NCI-H2196 (cell line): ENCODE results near the gene OR6T1.

Source experiments
- DNase-seq: peaks from one replicate; lab custom pipeline; 2025; ENCODE audit not compliant: unreplicated experiment; lab: John Stamatoyannopoulos, UW

OR6T1 gene

GRCh38 chr11:123943738-123944137, at the start of gene OR6T1:
Gene OR6T1, minus strand, starts transcription at chr11:123943838. Its CDS starts 0 bp downstream, at chr11:123943838.
- no peak for DNase-seq

GRCh38 chr11:123979311-123979710, 35.7 kb upstream of the OR6T1 start:
- DNase-seq = no peak

- no peak for DNase-seq
Observed at GRCh38 chr11:123977731-123978347, 34.2 kb upstream of the OR6T1 start, which contains the start of gene OR10S1. Gene OR10S1, minus strand, starts transcription at chr11:123977781. Its CDS starts 117 bp downstream, at chr11:123977664.

- DNase-seq = no peak
Observed at GRCh38 chr11:123976770-123977560, 33.3 kb upstream of the OR6T1 start.

- DNase-seq = no peak
Observed at GRCh38 chr11:123973816-123974215, 30.2 kb upstream of the OR6T1 start.

GRCh38 chr11:123956752-123957151, 13.1 kb upstream of the OR6T1 start:
- no peak for DNase-seq

- DNase-seq = no peak
Observed at GRCh38 chr11:123945132-123945531, 1.5 kb upstream of the OR6T1 start.

- DNase-seq = no peak
Observed at GRCh38 chr11:123942413-123942812, 1.2 kb downstream of the OR6T1 start.

- no peak for DNase-seq
Observed at GRCh38 chr11:123939317-123939716, 4.3 kb downstream of the OR6T1 start, which contains the start of gene OR4D5. Gene OR4D5, plus strand, starts transcription at chr11:123939617. Its CDS starts 0 bp downstream, at chr11:123939617.

GRCh38 chr11:123924027-123924426, 19.6 kb downstream of the OR6T1 start:
- DNase-seq = no peak

GRCh38 chr11:123920943-123921342, 22.7 kb downstream of the OR6T1 start:
- DNase-seq = no peak

- DNase-seq = no peak
Observed at GRCh38 chr11:123905826-123906225, 37.8 kb downstream of the OR6T1 start.

GRCh38 chr11:123904932-123905331, 38.7 kb downstream of the OR6T1 start:
- DNase-seq = no peak

- DNase-seq = no peak
Observed at GRCh38 chr11:123903932-123904331, 39.7 kb downstream of the OR6T1 start.

GRCh38 chr11:123901867-123902266, 41.8 kb downstream of the OR6T1 start, which contains the start of gene OR8D4:
Gene OR8D4, plus strand, starts transcription at chr11:123902167. Its CDS starts 4,265 bp downstream, at chr11:123906432.
- no peak for DNase-seq

- DNase-seq = no peak
Observed at GRCh38 chr11:123899792-123900191, 43.8 kb downstream of the OR6T1 start.
